Measurements from ENCODE around the gene ABCA4.

Gene ABCA4

DNA sequence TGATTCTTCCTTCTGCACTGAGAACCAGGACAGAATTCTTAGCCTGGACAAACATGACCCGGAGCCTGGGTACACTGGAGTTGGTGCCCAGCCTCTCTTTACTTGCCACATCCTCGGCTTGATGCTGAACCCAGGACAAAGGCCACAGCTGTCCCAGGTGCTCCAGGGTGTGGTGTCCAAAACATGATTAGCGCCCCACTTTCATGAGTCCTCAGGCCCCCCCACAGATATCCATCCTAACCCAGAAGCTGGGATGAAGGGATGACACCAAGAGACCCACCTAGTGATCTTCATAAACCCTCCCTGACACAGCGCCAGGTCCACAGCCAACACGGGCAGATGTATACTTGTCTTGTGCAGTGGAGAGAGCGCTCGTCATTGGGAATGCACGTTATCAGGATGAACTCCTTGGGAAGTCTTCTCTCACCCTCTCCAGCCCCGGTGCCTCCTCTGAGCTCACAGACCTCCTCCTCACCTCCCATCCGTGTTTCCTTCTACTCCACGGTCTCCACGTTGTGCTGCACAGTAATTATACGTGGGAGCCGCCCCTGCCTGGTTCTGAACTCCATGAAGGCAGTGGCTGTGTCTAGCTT, 3.6 kb downstream of the ABCA4 start:
- H3K4me3 ChIP-seq (ENCODE audit: severe bottlenecking) = no peak overlapping the region
- no peaks in the 10 kb centered on the region for H3K4me1 ChIP-seq (ENCODE audit: insufficient read depth, poor library complexity, severe bottlenecking)
- no peaks in the 10 kb centered on the region for H3K36me3 ChIP-seq (ENCODE audit: low read depth)
- TF ChIP-seq, protein P1, sequence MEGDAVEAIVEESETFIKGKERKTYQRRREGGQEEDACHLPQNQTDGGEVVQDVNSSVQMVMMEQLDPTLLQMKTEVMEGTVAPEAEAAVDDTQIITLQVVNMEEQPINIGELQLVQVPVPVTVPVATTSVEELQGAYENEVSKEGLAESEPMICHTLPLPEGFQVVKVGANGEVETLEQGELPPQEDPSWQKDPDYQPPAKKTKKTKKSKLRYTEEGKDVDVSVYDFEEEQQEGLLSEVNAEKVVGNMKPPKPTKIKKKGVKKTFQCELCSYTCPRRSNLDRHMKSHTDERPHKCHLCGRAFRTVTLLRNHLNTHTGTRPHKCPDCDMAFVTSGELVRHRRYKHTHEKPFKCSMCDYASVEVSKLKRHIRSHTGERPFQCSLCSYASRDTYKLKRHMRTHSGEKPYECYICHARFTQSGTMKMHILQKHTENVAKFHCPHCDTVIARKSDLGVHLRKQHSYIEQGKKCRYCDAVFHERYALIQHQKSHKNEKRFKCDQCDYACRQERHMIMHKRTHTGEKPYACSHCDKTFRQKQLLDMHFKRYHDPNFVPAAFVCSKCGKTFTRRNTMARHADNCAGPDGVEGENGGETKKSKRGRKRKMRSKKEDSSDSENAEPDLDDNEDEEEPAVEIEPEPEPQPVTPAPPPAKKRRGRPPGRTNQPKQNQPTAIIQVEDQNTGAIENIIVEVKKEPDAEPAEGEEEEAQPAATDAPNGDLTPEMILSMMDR (IDR thresholded peaks at IDR 0.05; ENCODE audit: poor library complexity, severe bottlenecking) = no peak
- ATAC-seq (ENCODE audit: low read depth) (no peak), DNase-seq (ENCODE audit: low spot score) (no peak)
- no peaks in the 10 kb centered on the region for H3K27me3 ChIP-seq (ENCODE audit: insufficient read depth, poor library complexity, severe bottlenecking)
- no peak overlapping the region for H3K27ac ChIP-seq (ENCODE audit: poor library complexity, severe bottlenecking)
- H3K9me3 ChIP-seq (ENCODE audit: severe bottlenecking) = no peaks in the 10 kb centered on the region

DNA sequence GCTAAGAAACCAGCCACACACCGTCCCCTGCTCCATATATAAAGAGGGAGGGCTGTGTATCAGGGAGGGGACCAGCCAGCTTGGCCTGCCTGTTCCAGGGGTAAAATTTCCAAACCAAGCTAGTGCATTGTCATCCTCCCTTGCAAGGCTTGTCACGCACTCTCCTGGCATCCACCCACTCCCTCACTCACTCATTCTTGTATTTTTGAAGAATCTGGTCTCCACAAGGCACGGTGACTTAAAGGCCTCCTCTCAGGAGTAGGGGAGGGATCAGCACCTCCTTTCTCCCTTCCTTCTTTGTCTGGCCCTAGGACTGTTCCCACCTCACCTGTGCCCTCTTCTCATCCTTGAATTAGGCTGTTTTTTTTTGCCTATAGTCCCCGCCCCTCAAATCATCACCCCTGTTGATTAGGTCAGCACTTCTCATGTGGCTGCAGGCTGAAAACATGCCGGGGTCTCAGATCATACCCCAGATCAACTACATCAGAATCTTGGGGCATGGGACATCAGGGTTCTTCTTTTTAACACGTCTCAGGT, 5.0 kb downstream of the ABCA4 start:
- H3K4me1 ChIP-seq (ENCODE audit: insufficient read depth, poor library complexity, severe bottlenecking) = no peaks in the 10 kb centered on the region
- DNase-seq (ENCODE audit: low spot score) (no peak), ATAC-seq (ENCODE audit: low read depth) (no peak)
- TF ChIP-seq, protein P1 (IDR thresholded peaks at IDR 0.05; ENCODE audit: poor library complexity, severe bottlenecking) = no peak
- H3K4me3 ChIP-seq (ENCODE audit: severe bottlenecking) = no peak overlapping the region
- no peaks in the 10 kb centered on the region for H3K36me3 ChIP-seq (ENCODE audit: low read depth)
- no peaks in the 10 kb centered on the region for H3K27me3 ChIP-seq (ENCODE audit: insufficient read depth, poor library complexity, severe bottlenecking)
- no peak overlapping the region for H3K27ac ChIP-seq (ENCODE audit: poor library complexity, severe bottlenecking)
- H3K9me3 ChIP-seq (ENCODE audit: severe bottlenecking) = no peaks in the 10 kb centered on the region

DNA sequence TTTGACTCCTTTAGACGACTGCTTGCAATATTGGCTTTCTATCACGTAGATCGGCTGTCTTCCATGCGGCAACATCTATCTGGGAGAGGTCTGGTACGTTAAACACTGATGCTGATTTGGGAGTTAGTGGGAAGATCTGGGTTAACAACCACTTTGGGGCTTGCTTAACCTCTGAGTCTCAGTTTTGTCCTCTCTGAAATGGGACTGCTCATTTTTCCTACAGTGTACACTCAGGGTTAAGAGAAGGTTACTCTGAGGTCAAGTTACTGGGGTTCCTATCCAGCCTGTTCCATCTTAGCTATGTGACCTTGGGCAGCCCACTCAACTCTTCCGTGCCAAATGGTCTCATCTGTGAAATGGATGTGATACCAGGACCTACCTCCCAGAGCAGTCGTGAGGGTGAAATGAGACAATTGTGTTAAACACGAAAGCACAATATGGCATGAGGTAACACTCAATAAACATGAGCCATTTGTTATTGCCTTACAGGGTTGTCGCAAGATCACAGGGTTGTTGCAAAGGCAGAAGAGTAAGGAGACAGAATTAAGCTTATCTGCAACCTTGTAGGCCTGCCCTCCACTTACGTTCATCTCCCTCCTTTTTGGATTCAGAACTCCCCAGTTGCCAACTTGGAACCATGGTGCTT, 5.6 kb downstream of the ABCA4 start:
- Histone ChIP-seq H3K27me3 (ENCODE audit: insufficient read depth, poor library complexity, severe bottlenecking) (no peaks in the 10 kb centered on the region), H3K27ac (ENCODE audit: poor library complexity, severe bottlenecking) (no peak overlapping the region), H3K9me3 (ENCODE audit: severe bottlenecking) (no peaks in the 10 kb centered on the region), H3K4me1 (ENCODE audit: insufficient read depth, poor library complexity, severe bottlenecking) (no peaks in the 10 kb centered on the region), H3K36me3 (ENCODE audit: low read depth) (no peaks in the 10 kb centered on the region), H3K4me3 (ENCODE audit: severe bottlenecking) (no peak overlapping the region)
- TF ChIP-seq, protein P1 (IDR thresholded peaks at IDR 0.05; ENCODE audit: poor library complexity, severe bottlenecking) = no peak
- ATAC-seq (ENCODE audit: low read depth) (no peak), DNase-seq (ENCODE audit: low spot score) (no peak)

DNA sequence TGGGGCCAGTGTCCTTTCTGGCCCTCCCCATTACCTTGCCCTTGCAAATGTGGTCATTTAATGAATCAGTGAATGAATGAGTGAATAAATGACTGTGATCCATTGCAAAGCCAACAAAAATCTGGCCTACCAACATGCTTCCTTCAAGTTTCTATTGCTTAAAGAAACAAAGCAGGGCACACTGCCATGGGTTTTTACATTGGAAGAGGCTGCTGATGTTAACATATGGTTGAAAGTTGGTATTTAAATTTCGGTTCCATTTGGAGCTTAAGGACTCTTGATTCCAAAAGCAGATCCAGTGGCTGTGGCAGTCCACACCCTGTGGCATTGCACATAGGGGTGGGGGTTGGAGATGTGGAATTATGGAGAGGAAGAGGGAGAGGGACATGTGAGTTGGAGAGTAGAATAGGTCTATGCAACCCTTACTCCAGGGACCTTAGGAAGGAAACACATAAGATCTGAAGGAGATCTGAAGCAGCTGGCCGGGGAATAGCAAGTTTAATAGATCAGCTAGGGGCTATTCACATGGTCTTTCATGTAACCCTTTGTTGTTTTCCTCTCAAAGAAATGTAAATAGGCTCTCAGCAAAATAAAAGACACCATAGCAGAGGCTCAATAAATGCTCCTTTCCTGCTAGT, 7.2 kb downstream of the ABCA4 start:
- Histone ChIP-seq H3K9me3 (ENCODE audit: severe bottlenecking) (no peaks in the 10 kb centered on the region), H3K27ac (ENCODE audit: poor library complexity, severe bottlenecking) (no peak overlapping the region), H3K36me3 (ENCODE audit: low read depth) (no peaks in the 10 kb centered on the region), H3K4me3 (ENCODE audit: severe bottlenecking) (no peak overlapping the region), H3K27me3 (ENCODE audit: insufficient read depth, poor library complexity, severe bottlenecking) (no peaks in the 10 kb centered on the region), H3K4me1 (ENCODE audit: insufficient read depth, poor library complexity, severe bottlenecking) (no peaks in the 10 kb centered on the region)
- ATAC-seq (ENCODE audit: low read depth) (no peak), DNase-seq (ENCODE audit: low spot score) (no peak)
- TF ChIP-seq, protein P1 (IDR thresholded peaks at IDR 0.05; ENCODE audit: poor library complexity, severe bottlenecking) = no peak
